RWPE2 (cell line): ENCODE measurements around the gene ACSL3.
"Not testable (repeated sequence)": the region's sequence is repeated elsewhere in the genome, so short reads cannot be mapped to it uniquely, and the experiment has no call there.

Experiments used
- ATAC-seq: fragments of 200-7000 bp; cut with Tn5 transposase; 3 replicates; pipeline ENCODE4 v1.9.1; 2021; ENCODE audit warnings: low read depth
- DNase-seq: peaks from one replicate; pipeline ENCODE4 v3.0.0-alpha.2; 2020; ENCODE audit warnings: low spot score
- H3K27ac ChIP-seq: fragments of 450-650 bp; 2 replicates; pipeline ENCODE4 v1.5.1; 2017; ENCODE audit warnings: mild to moderate bottlenecking; ENCODE audit not compliant: poor library complexity, severe bottlenecking
- H3K27me3 ChIP-seq: fragments of 250-450 bp; sonication (Bioruptor Pico); 2 replicates; pipeline ENCODE4 v1.5.1; 2021; ENCODE audit warnings: mild to moderate bottlenecking, moderate library complexity; ENCODE audit not compliant: insufficient read depth, poor library complexity, severe bottlenecking
- H3K36me3 ChIP-seq: fragments of 250-450 bp; sonication (Bioruptor Pico); 2 replicates; pipeline ENCODE4 v1.5.1; 2020; ENCODE audit warnings: low read depth, mild to moderate bottlenecking, moderate library complexity
- H3K4me1 ChIP-seq: fragments of 250-450 bp; sonication (Bioruptor Pico); 2 replicates; pipeline ENCODE4 v1.5.1; 2021; ENCODE audit warnings: mild to moderate bottlenecking, moderate library complexity; ENCODE audit not compliant: insufficient read depth, poor library complexity, severe bottlenecking
- H3K4me3 ChIP-seq: fragments of 250-450 bp; sonication (Bioruptor Pico); 2 replicates; pipeline ENCODE4 v1.5.1; 2021; ENCODE audit warnings: mild to moderate bottlenecking, moderate library complexity; ENCODE audit not compliant: severe bottlenecking
- H3K9me3 ChIP-seq: fragments of 250-450 bp; sonication (Bioruptor Pico); 2 replicates; pipeline ENCODE4 v1.5.1; 2021; ENCODE audit warnings: mild to moderate bottlenecking, moderate library complexity; ENCODE audit not compliant: severe bottlenecking
- CTCF ChIP-seq: fragments of 450-650 bp; IDR thresholded peaks from one replicate; pipeline ENCODE4 v1.5.1; 2017; ENCODE audit warnings: mild to moderate bottlenecking, moderate library complexity; ENCODE audit not compliant: poor library complexity, severe bottlenecking

ACSL3 gene

GRCh38 chr2:222866358-222866960 is 5.6 kb downstream of the ACSL3 start:
- DNase-seq, result no peak
- peaks cover 41% of the 10 kb centered on the region for H3K4me1 ChIP-seq

GRCh38 chr2:222868560-222869251 is 7.9 kb downstream of the ACSL3 start:
- H3K27ac ChIP-seq, H3K9me3 ChIP-seq, H3K4me3 ChIP-seq, DNase-seq, ATAC-seq, H3K27me3 ChIP-seq: not testable (repeated sequence)
- Histone ChIP-seq H3K36me3 (peaks cover 19% of the 10 kb centered on the region), H3K4me1 (peaks cover 36% of the 10 kb centered on the region)

More at GRCh38 chr2:222866358-222866960, 5.6 kb downstream of the ACSL3 start:
- H3K9me3 ChIP-seq, result no peaks in the 10 kb centered on the region
- no peak for ATAC-seq
- peaks cover 31% of the 10 kb centered on the region for H3K36me3 ChIP-seq
- H3K27ac ChIP-seq, result peak overlapping the region; percentile 88
- no peak for TF ChIP-seq CTCF
- no peaks in the 10 kb centered on the region for H3K27me3 ChIP-seq
- no peak overlapping the region for H3K4me3 ChIP-seq

- Histone ChIP-seq H3K9me3 (no peaks in the 10 kb centered on the region), H3K27ac (no peak overlapping the region), H3K4me3 (no peak overlapping the region), H3K36me3 (peaks cover 19% of the 10 kb centered on the region), H3K4me1 (peaks cover 31% of the 10 kb centered on the region), H3K27me3 (no peaks in the 10 kb centered on the region)
- ATAC-seq (no peak), DNase-seq (no peak)
- TF ChIP-seq CTCF, result no peak
These were observed 8.4 kb downstream of the ACSL3 start for GRCh38 chr2:222869252-222869560.

GRCh38 chr2:222871291-222871690 is 10.5 kb downstream of the ACSL3 start:
- Histone ChIP-seq H3K27me3 (no peaks in the 10 kb centered on the region), H3K4me3 (no peak overlapping the region), H3K9me3 (no peaks in the 10 kb centered on the region), H3K4me1 (peaks cover 26% of the 10 kb centered on the region), H3K36me3 (peaks cover 10% of the 10 kb centered on the region; the same call in 1 of the 2 replicates), H3K27ac (no peak overlapping the region)
- DNase-seq, result no peak
- no peak for ATAC-seq
- TF ChIP-seq CTCF, result no peak

- H3K4me1 ChIP-seq, result peaks cover 39% of the 10 kb centered on the region
- ATAC-seq, result no peak
- H3K27ac ChIP-seq, result no peak overlapping the region
- no peak for DNase-seq
- no peaks in the 10 kb centered on the region for H3K27me3 ChIP-seq
- H3K4me3 ChIP-seq, result no peak overlapping the region
- no peak for TF ChIP-seq CTCF
- H3K36me3 ChIP-seq, result peaks cover 10% of the 10 kb centered on the region; the same call in 1 of the 2 replicates
- H3K9me3 ChIP-seq, result no peaks in the 10 kb centered on the region
These were observed 11.7 kb downstream of the ACSL3 start for GRCh38 chr2:222872551-222872950.
